BLaER1 (cell line): Measurements from ENCODE around the gene FAN1.
"Not testable (repeated sequence)": the region's sequence is repeated elsewhere in the genome, so short reads cannot be mapped to it uniquely, and the experiment has no call there.

Source experiments
- H3K27ac ChIP-seq: shearing (Covaris generic); formaldehyde crosslinking; 2 replicates; pipeline ENCODE4 v1.8.1; 2022
- H3K27me3 ChIP-seq: shearing (Covaris generic); formaldehyde crosslinking; 2 replicates; pipeline ENCODE4 v1.8.1; 2022
- H3K36me3 ChIP-seq: shearing (Covaris generic); formaldehyde crosslinking; 2 replicates; pipeline ENCODE4 v1.8.1; 2022
- H3K4me1 ChIP-seq: shearing (Covaris generic); formaldehyde crosslinking; 2 replicates; pipeline ENCODE4 v1.8.1; 2022
- H3K4me2 ChIP-seq: shearing (Covaris generic); formaldehyde crosslinking; 2 replicates; pipeline ENCODE4 v1.8.1; 2022
- H3K4me3 ChIP-seq: shearing (Covaris generic); formaldehyde crosslinking; 2 replicates; pipeline ENCODE4 v1.8.1; 2022
- H3K9ac ChIP-seq: shearing (Covaris generic); formaldehyde crosslinking; 2 replicates; pipeline ENCODE4 v1.8.1; 2022
- H3K9me3 ChIP-seq: shearing (Covaris generic); formaldehyde crosslinking; 2 replicates; pipeline ENCODE4 v1.8.1; 2022
- H4K20me1 ChIP-seq: shearing (Covaris generic); formaldehyde crosslinking; 2 replicates; pipeline ENCODE4 v1.8.1; 2022
- Cebpa-rat ChIP-seq: shearing (Covaris generic); IDR thresholded peaks from 2 replicates; pipeline ENCODE4 v1.8.1; 2022

FAN1 gene

DNA sequence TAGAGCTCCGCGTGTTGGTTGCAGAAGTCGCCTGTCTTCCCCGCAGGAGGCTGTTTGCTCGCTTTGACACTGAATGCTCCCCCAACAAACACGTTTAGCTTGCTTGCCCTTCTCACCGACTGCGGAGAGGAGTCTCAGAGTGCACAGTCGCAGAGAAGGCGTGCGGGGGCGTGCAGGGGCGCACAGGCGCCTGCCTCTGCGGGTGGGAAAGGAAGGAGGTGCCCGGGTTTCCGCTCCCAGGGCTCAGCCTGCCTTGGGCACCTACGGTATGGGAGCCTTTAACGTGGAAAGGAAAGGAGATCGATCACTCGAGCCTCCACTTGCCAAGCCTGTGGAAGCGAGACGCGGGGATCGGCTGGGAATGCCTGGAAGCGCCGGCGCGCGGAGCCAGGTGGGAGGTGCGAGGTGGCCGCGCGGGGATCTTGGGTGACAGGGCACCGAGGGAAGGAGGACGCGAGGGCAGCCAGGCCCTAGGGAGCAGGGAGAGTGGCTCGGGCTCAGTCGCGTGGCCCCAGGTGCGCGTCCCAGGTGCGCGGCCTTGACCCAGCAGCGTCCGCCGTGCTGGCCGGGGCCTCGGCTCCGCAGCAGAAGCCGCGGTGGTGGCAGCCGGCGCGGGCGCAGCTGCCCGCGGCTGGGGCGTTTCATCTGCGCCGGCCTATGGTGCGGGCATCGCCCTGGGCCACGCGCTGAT, at the start of gene FAN1:
Gene FAN1 (plus strand): TSS at position 419 of the 691 bp plus-strand sequence. CDS start 749 bp downstream, outside the sequence.
- peak within 1 kb of the TSS; percentile 74 for H3K4me3 ChIP-seq
- no peaks in the 10 kb centered on the region for H3K27me3 ChIP-seq
- peaks cover 6% of the 10 kb centered on the region for H3K36me3 ChIP-seq
- H3K4me2 ChIP-seq, result peak within 1 kb of the TSS; percentile 89
- H3K4me1 ChIP-seq, result peaks cover 38% of the 10 kb centered on the region
- H3K27ac ChIP-seq, result peak within 1 kb of the TSS; percentile 75
- TF ChIP-seq Cebpa-rat, result no peak
- peak within 1 kb of the TSS; percentile 76 for H3K9ac ChIP-seq
- H3K9me3 ChIP-seq, result no peaks in the 10 kb centered on the region
- no peaks in the 10 kb centered on the region for H4K20me1 ChIP-seq

DNA sequence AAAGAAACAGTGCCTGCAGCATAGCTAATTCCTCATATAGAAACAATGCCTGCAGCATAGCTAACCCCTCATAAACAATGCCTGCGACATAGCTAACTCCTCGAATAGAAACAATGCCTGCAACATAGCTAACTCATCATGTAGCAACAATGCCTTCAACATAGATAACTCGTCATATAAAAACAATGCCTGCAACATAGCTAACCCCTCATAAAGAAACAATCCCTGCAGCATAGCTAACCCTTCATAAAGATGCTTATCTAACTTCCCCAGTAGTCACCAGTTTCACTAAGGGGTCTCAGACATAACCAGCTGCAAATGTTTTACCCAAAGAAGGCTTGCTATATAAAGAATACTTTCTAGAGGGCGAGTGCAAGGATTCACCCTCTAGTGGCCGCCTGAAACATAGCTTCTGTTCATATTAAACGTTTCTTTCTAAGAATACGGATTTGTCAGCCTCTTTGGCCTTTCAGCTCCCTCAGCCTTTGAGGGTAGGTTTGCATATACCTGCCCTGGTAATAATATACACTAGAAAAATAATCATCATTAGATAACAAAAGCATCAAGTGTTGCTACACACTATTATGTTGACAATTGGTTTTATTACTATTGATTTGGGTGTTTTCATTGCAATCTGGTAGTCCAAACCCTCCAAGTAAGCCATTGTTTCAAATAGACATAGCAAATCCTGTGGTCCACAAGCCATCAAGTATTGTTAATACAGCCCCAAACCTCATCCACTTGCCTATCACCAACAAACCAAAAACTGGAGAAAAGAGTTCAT, 44.4 kb upstream of the FAN1 start:
- H3K4me1 ChIP-seq, result no peaks in the 10 kb centered on the region
- peaks cover 4% of the 10 kb centered on the region for H3K9me3 ChIP-seq
- no peak overlapping the region for H3K27ac ChIP-seq
- H4K20me1 ChIP-seq, result no peaks in the 10 kb centered on the region
- no peaks in the 10 kb centered on the region for H3K27me3 ChIP-seq
- H3K9ac ChIP-seq, result no peak overlapping the region
- no peak overlapping the region for H3K4me2 ChIP-seq
- H3K36me3 ChIP-seq, result no peaks in the 10 kb centered on the region
- no peak overlapping the region for H3K4me3 ChIP-seq
- TF ChIP-seq Cebpa-rat, result no peak

DNA sequence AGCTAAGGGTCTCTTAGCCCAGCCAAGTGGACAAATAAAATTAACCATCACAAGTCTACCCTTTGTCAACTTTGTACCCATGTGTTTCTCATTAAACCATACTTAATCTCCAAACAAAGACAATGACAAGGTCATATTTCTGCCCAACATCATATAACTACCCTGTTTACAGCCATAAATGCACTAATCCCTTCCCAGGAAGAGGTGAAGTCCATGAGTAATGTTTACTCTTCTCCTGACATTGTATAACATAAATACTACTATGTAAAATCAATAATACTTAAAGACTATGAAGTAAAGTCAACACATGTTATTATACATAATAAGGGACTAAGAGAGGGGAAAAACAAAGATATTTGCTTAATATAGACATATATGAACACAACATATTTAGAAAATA, 38.5 kb upstream of the FAN1 start:
- no peaks in the 10 kb centered on the region for H3K36me3 ChIP-seq
- no peaks in the 10 kb centered on the region for H3K4me1 ChIP-seq
- TF ChIP-seq Cebpa-rat, result no peak
- H3K27me3 ChIP-seq, result no peaks in the 10 kb centered on the region
- no peak overlapping the region for H3K4me2 ChIP-seq
- no peak overlapping the region for H3K9ac ChIP-seq
- no peaks in the 10 kb centered on the region for H3K9me3 ChIP-seq
- no peaks in the 10 kb centered on the region for H4K20me1 ChIP-seq
- H3K4me3 ChIP-seq, result no peak overlapping the region
- H3K27ac ChIP-seq, result no peak overlapping the region

DNA sequence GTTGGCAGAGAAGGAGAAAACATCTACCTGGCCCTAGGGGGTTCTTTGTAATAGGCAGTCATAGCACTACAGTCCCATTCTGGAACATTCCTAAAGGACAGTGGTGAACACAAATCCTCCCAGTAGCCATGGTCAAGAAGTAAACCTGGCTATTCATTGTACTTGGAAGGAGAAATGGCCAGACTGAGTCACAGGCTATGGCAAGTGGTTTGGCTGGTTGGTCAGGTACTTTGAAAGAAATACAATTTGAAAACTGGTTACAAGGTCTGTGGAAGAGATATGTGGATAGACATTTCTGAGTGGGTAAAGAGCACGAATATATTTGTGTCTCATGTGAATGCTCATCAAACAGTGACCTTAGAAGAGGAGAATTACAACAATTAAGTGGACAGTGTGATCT, 33.0 kb upstream of the FAN1 start:
- Histone ChIP-seq H3K27ac (no peak overlapping the region), H3K4me2 (no peak overlapping the region), H3K27me3 (no peaks in the 10 kb centered on the region), H3K36me3 (no peaks in the 10 kb centered on the region), H3K4me1 (no peaks in the 10 kb centered on the region), H4K20me1 (no peaks in the 10 kb centered on the region), H3K9ac (no peak overlapping the region), H3K4me3 (no peak overlapping the region), H3K9me3 (no peaks in the 10 kb centered on the region)
- no peak for TF ChIP-seq Cebpa-rat

GRCh38 chr15:30872341-30872748, 31.4 kb upstream of the FAN1 start:
- no peaks in the 10 kb centered on the region for H4K20me1 ChIP-seq
- H3K4me2 ChIP-seq, result no peak overlapping the region

GRCh38 chr15:30877070-30877469, 26.6 kb upstream of the FAN1 start:
- H3K4me1 ChIP-seq, result no peaks in the 10 kb centered on the region
- TF ChIP-seq Cebpa-rat, result no peak
- H3K4me3 ChIP-seq, result no peak overlapping the region
- no peaks in the 10 kb centered on the region for H3K36me3 ChIP-seq
- no peaks in the 10 kb centered on the region for H3K9me3 ChIP-seq
- no peaks in the 10 kb centered on the region for H4K20me1 ChIP-seq
- no peak overlapping the region for H3K27ac ChIP-seq
- no peak overlapping the region for H3K9ac ChIP-seq
- H3K4me2 ChIP-seq, result no peak overlapping the region
- H3K27me3 ChIP-seq, result no peaks in the 10 kb centered on the region

More at GRCh38 chr15:30872341-30872748, 31.4 kb upstream of the FAN1 start:
- Histone ChIP-seq H3K9ac (no peak overlapping the region), H3K27me3 (no peaks in the 10 kb centered on the region), H3K36me3 (no peaks in the 10 kb centered on the region), H3K4me1 (no peaks in the 10 kb centered on the region), H3K27ac (no peak overlapping the region), H3K9me3 (no peaks in the 10 kb centered on the region), H3K4me3 (no peak overlapping the region)
- no peak for TF ChIP-seq Cebpa-rat

DNA sequence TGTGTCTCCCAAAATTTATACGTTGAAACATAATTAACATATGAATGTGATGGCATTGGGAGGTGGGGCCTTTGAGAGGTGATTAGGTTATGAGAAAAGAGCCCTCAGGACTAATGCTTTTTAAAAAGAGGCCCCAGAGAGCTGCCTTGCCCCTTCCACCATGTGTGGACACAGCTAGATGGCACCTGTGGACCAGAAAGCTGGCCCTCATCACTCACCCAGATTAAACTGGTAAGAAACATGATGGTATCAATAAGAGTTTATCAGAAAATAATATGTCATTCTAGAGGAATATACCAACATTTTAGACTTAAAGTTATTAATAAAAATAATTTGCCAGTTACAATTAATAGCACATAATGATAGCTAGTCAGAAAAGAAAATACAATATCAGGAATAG, 25.2 kb upstream of the FAN1 start:
- no peak overlapping the region for H3K4me3 ChIP-seq
- H3K4me2 ChIP-seq, result no peak overlapping the region
- H4K20me1 ChIP-seq, result no peaks in the 10 kb centered on the region
- H3K9ac ChIP-seq, result no peak overlapping the region
- no peaks in the 10 kb centered on the region for H3K9me3 ChIP-seq
- no peaks in the 10 kb centered on the region for H3K4me1 ChIP-seq
- no peaks in the 10 kb centered on the region for H3K27me3 ChIP-seq
- no peaks in the 10 kb centered on the region for H3K36me3 ChIP-seq
- H3K27ac ChIP-seq, result no peak overlapping the region
- TF ChIP-seq Cebpa-rat, result no peak

- H4K20me1 ChIP-seq, result no peaks in the 10 kb centered on the region
- no peaks in the 10 kb centered on the region for H3K36me3 ChIP-seq
- H3K9ac ChIP-seq, result no peak overlapping the region
- no peak overlapping the region for H3K4me2 ChIP-seq
- H3K4me3 ChIP-seq, result no peak overlapping the region
- TF ChIP-seq Cebpa-rat, result no peak
- no peak overlapping the region for H3K27ac ChIP-seq
- H3K9me3 ChIP-seq, result no peaks in the 10 kb centered on the region
- no peaks in the 10 kb centered on the region for H3K27me3 ChIP-seq
- H3K4me1 ChIP-seq, result no peaks in the 10 kb centered on the region
These were observed 20.8 kb upstream of the FAN1 start for GRCh38 chr15:30882849-30883433.

- H3K4me2 ChIP-seq, H3K9ac ChIP-seq, H4K20me1 ChIP-seq, H3K27ac ChIP-seq, H3K27me3 ChIP-seq, H3K9me3 ChIP-seq, H3K4me3 ChIP-seq, H3K4me1 ChIP-seq, H3K36me3 ChIP-seq: not testable (repeated sequence)
These were observed 20.0 kb upstream of the FAN1 start for GRCh38 chr15:30883666-30884065.

DNA sequence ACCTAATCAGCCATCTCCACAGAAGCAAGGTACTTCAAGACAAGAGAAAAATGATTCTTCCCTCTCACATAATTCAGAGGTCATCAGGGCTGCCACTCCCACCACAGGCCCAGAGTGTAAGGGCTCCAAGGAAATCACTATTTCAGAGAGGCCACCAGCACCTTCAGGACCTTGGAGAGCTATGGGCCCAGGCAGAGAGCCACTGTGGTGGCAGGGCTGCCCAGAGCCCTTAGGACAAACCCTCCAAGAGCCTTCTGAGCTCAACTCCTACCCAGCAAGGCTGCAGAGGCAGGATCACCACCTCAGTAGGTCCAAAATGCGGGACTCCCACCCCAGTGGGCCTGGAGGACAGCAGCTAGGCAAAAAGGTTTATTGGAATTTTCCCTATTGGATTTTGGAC, 17.9 kb upstream of the FAN1 start:
- H3K27me3 ChIP-seq, result no peaks in the 10 kb centered on the region
- H3K27ac ChIP-seq, result no peak overlapping the region
- TF ChIP-seq Cebpa-rat, result no peak
- H3K4me2 ChIP-seq, result no peak overlapping the region
- no peak overlapping the region for H3K4me3 ChIP-seq
- H3K9me3 ChIP-seq, result no peaks in the 10 kb centered on the region
- H3K36me3 ChIP-seq, result no peaks in the 10 kb centered on the region
- H3K9ac ChIP-seq, result no peak overlapping the region
- H3K4me1 ChIP-seq, result no peaks in the 10 kb centered on the region
- H4K20me1 ChIP-seq, result no peaks in the 10 kb centered on the region
